Activated naive CD4-positive, alpha-beta T cell treated with anti-CD3 and anti-CD28 coated beads, Interleukin-2, amount 10 ng/mL, durations not matched to agents 7 days and 5 days (primary cell): ENCODE data around the gene METTL8.

Experiments
- CTCF ChIA-PET: fragments of 350-600 bp; sonication (Branson Sonifier 250); formaldehyde crosslinking; loops from one replicate; lab custom pipeline; 2021; ENCODE audit warnings: antibody characterized with exemption; lab: Charles Lee
- DNase-seq: peaks from one replicate; pipeline ENCODE4 v3.0.0-alpha.2; 2020
- H3K27ac Mint-ChIP-seq: one replicate; pipeline ENCODE4 v1.8.0; 2021; ENCODE audit warnings: mild to moderate bottlenecking, moderate library complexity, mixed read lengths
- H3K27me3 Mint-ChIP-seq: one replicate; pipeline ENCODE4 v1.8.0; 2021; ENCODE audit warnings: mild to moderate bottlenecking, mixed read lengths
- H3K36me3 Mint-ChIP-seq: one replicate; pipeline ENCODE4 v1.8.0; 2021; ENCODE audit warnings: mixed read lengths
- H3K4me1 Mint-ChIP-seq: one replicate; pipeline ENCODE4 v1.8.0; 2021; ENCODE audit warnings: mixed read lengths
- H3K4me3 Mint-ChIP-seq: one replicate; pipeline ENCODE4 v1.8.0; 2021; ENCODE audit warnings: mild to moderate bottlenecking, moderate library complexity, mixed read lengths
- H3K9me3 Mint-ChIP-seq: one replicate; pipeline ENCODE4 v1.8.0; 2021; ENCODE audit warnings: mixed read lengths

METTL8 gene

GRCh38 chr2:171279983-171280790, 153.6 kb downstream of the METTL8 start:
- no peaks in the 10 kb centered on the region for H3K4me1 Mint-ChIP-seq
- H3K27me3 Mint-ChIP-seq: no peaks in the 10 kb centered on the region
- CTCF ChIA-PET: no interaction called here
- H3K27ac Mint-ChIP-seq: no peak overlapping the region
- no peaks in the 10 kb centered on the region for H3K36me3 Mint-ChIP-seq
- no peak for DNase-seq
- peaks cover 3% of the 10 kb centered on the region for H3K9me3 Mint-ChIP-seq
- no peak overlapping the region for H3K4me3 Mint-ChIP-seq

- DNase-seq: no peak
- H3K27ac Mint-ChIP-seq: no peak overlapping the region
- peaks cover 3% of the 10 kb centered on the region for H3K9me3 Mint-ChIP-seq
- H3K36me3 Mint-ChIP-seq: no peaks in the 10 kb centered on the region
- H3K4me1 Mint-ChIP-seq: no peaks in the 10 kb centered on the region
- CTCF ChIA-PET: no interaction called here
- H3K27me3 Mint-ChIP-seq: no peaks in the 10 kb centered on the region
- H3K4me3 Mint-ChIP-seq: no peak overlapping the region
These were observed 159.0 kb downstream of the METTL8 start for GRCh38 chr2:171274757-171275156.

DNA sequence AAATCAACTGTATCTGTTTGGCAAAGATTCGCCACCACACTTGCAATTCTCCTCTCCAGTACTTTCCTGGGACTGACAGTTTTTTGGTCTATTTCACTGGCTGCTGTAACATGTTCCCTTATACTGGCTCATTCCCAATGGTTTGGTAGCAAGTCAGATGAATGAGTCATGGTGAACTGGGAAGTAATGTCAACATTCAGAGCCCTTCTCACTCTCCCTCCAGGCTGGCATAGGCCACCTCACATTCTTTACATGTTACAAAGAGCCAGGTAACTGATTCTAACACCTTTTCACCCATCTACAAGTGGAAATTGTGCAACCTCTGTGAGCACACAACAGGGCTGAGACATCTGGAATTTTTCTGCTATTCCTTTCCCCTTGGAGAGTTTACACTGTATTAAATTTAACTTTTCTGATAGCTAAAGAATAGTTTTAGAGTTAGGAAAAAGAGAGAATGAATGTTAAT, 161.8 kb downstream of the METTL8 start:
- CTCF ChIA-PET: no interaction called here
- no peak for DNase-seq
- Mint-ChIP-seq H3K27me3 (no peaks in the 10 kb centered on the region), H3K4me3 (no peak overlapping the region), H3K9me3 (no peaks in the 10 kb centered on the region), H3K4me1 (no peaks in the 10 kb centered on the region), H3K36me3 (no peaks in the 10 kb centered on the region), H3K27ac (no peak overlapping the region)

- CTCF ChIA-PET: no interaction called here
- Mint-ChIP-seq H3K4me3 (no peak overlapping the region), H3K36me3 (no peaks in the 10 kb centered on the region), H3K4me1 (no peaks in the 10 kb centered on the region), H3K27ac (no peak overlapping the region), H3K9me3 (no peaks in the 10 kb centered on the region), H3K27me3 (no peaks in the 10 kb centered on the region)
- no peak for DNase-seq
These were observed 162.4 kb downstream of the METTL8 start for GRCh38 chr2:171271386-171271785.

GRCh38 chr2:171267855-171268629, 165.7 kb downstream of the METTL8 start:
- H3K9me3 Mint-ChIP-seq: no peaks in the 10 kb centered on the region
- DNase-seq: no peak
- no peak overlapping the region for H3K27ac Mint-ChIP-seq
- no peak overlapping the region for H3K4me3 Mint-ChIP-seq
- H3K27me3 Mint-ChIP-seq: no peaks in the 10 kb centered on the region
- CTCF ChIA-PET: no interaction called here
- H3K36me3 Mint-ChIP-seq: no peaks in the 10 kb centered on the region
- no peaks in the 10 kb centered on the region for H3K4me1 Mint-ChIP-seq
